ENCODE data around the gene MARCKS.
A peak's percentile ranks its signal among the peaks of the same experiment; 100 is the strongest.

MARCKS gene

GRCh38 chr6:113857556-113858479, 673 bp downstream of the MARCKS start:
- DNase-seq (ENCODE audit: low read depth), result peak; percentile 68
- peak overlapping the region; percentile 100 for H3K4me3 ChIP-seq (ENCODE audit: low read length)
- no peak for TF ChIP-seq CTCF (conservative IDR thresholded peaks at IDR 0.05; ENCODE audit: low read length)

- peak; percentile 90 for DNase-seq (ENCODE audit: low read depth)
- peak overlapping the region; percentile 100 for H3K4me3 ChIP-seq (ENCODE audit: low read length)
- TF ChIP-seq CTCF (conservative IDR thresholded peaks at IDR 0.05; ENCODE audit: low read length), result peak; percentile 58
Observed at GRCh38 chr6:113858480-113859348, 1.6 kb downstream of the MARCKS start.

GRCh38 chr6:113859349-113860180, 2.4 kb downstream of the MARCKS start:
- no peak for TF ChIP-seq CTCF (conservative IDR thresholded peaks at IDR 0.05; ENCODE audit: low read length)
- DNase-seq (ENCODE audit: low read depth), result peak; percentile 66
- peak overlapping the region; percentile 93 for H3K4me3 ChIP-seq (ENCODE audit: low read length)

GRCh38 chr6:113860181-113860955, 3.2 kb downstream of the MARCKS start:
- peak; percentile 59 for DNase-seq (ENCODE audit: low read depth)
- TF ChIP-seq CTCF (conservative IDR thresholded peaks at IDR 0.05; ENCODE audit: low read length), result no peak
- H3K4me3 ChIP-seq (ENCODE audit: low read length), result peak overlapping the region; percentile 93

GRCh38 chr6:113862112-113862511, 5.0 kb downstream of the MARCKS start:
- no peak for DNase-seq (ENCODE audit: low read depth)
- no peak for TF ChIP-seq CTCF (conservative IDR thresholded peaks at IDR 0.05; ENCODE audit: low read length)
- peak overlapping the region; percentile 93 for H3K4me3 ChIP-seq (ENCODE audit: low read length)

GRCh38 chr6:113870917-113871316, 13.8 kb downstream of the MARCKS start:
- H3K4me3 ChIP-seq (ENCODE audit: low read length), result no peak overlapping the region
- TF ChIP-seq CTCF (conservative IDR thresholded peaks at IDR 0.05; ENCODE audit: low read length), result no peak
- no peak for DNase-seq (ENCODE audit: low read depth)
